Chondrocyte (in vitro differentiated cells): Measurements from ENCODE around the gene FLACC1. TPM values are rescaled to one million over a fixed set of nuclear protein-coding genes. Genes with fewer than 3 reads are reported as not detected.

Experiments used
- DNase-seq: peaks from one replicate; pipeline ENCODE4 v3.0.0; 2021; ENCODE audit warnings: mixed read lengths, low spot score
- H3K27ac Mint-ChIP-seq: one replicate; pipeline ENCODE4 v1.8.0; 2021; ENCODE audit warnings: mild to moderate bottlenecking, moderate library complexity, mixed read lengths; ENCODE audit not compliant: unreplicated experiment
- H3K27me3 Mint-ChIP-seq: 2 replicates; pipeline ENCODE4 v1.8.0; 2021; ENCODE audit warnings: low read depth, mixed read lengths
- H3K36me3 Mint-ChIP-seq: 2 replicates; pipeline ENCODE4 v1.8.0; 2021; ENCODE audit warnings: low read depth, mixed read lengths
- H3K4me1 Mint-ChIP-seq: 2 replicates; pipeline ENCODE4 v1.8.0; 2021; ENCODE audit warnings: low read depth, mild to moderate bottlenecking, mixed read lengths
- H3K4me3 Mint-ChIP-seq: one replicate; pipeline ENCODE4 v1.8.0; 2021; ENCODE audit warnings: mild to moderate bottlenecking, moderate library complexity, mixed read lengths; ENCODE audit not compliant: unreplicated experiment
- H3K9me3 Mint-ChIP-seq: 2 replicates; pipeline ENCODE4 v1.8.0; 2021; ENCODE audit warnings: low read depth, mixed read lengths
- CTCF ChIP-seq: fragments of 200-600 bp; sonication (generic); IDR thresholded peaks from 2 replicates; pipeline ENCODE4 v1.5.0; 2021; ENCODE audit warnings: antibody characterized with exemption, mild to moderate bottlenecking, moderate library complexity
- total RNA-seq: library from RNA; stranded (reverse); gene quantifications from 3 replicates; pipeline ENCODE4 v1.2.1, GENCODE V29; 2021

FLACC1 gene
- total RNA-seq, 1 donor from 2014 or later, result 1.4 TPM

GRCh38 chr2:201349601-201350000, 7.5 kb downstream of the FLACC1 start:
- Mint-ChIP-seq H3K27ac (no peak overlapping the region), H3K36me3 (peaks cover 9% of the 10 kb centered on the region), H3K27me3 (no peaks in the 10 kb centered on the region), H3K9me3 (no peaks in the 10 kb centered on the region), H3K4me3 (no peak overlapping the region), H3K4me1 (peaks cover 8% of the 10 kb centered on the region)
- no peak for TF ChIP-seq CTCF
- no peak for DNase-seq

- DNase-seq, result no peak
- H3K27ac Mint-ChIP-seq, result no peak overlapping the region
- peaks cover 8% of the 10 kb centered on the region for H3K4me1 Mint-ChIP-seq
- no peak for TF ChIP-seq CTCF
- H3K36me3 Mint-ChIP-seq, result peaks cover 7% of the 10 kb centered on the region
- H3K27me3 Mint-ChIP-seq, result no peaks in the 10 kb centered on the region
- no peaks in the 10 kb centered on the region for H3K9me3 Mint-ChIP-seq
- H3K4me3 Mint-ChIP-seq, result no peak overlapping the region
Measured at GRCh38 chr2:201348758-201349157, 8.4 kb downstream of the FLACC1 start.

- Mint-ChIP-seq H3K27me3 (no peaks in the 10 kb centered on the region), H3K4me3 (no peak overlapping the region), H3K36me3 (peaks cover 18% of the 10 kb centered on the region)
Measured at GRCh38 chr2:201347138-201347537, 10.0 kb downstream of the FLACC1 start.

GRCh38 chr2:201345625-201346213, 11.4 kb downstream of the FLACC1 start:
- H3K4me1 Mint-ChIP-seq, result no peaks in the 10 kb centered on the region
- no peak overlapping the region for H3K27ac Mint-ChIP-seq
- DNase-seq, result no peak
- peaks cover 3% of the 10 kb centered on the region for H3K9me3 Mint-ChIP-seq
- peaks cover 23% of the 10 kb centered on the region for H3K36me3 Mint-ChIP-seq
- no peaks in the 10 kb centered on the region for H3K27me3 Mint-ChIP-seq
- TF ChIP-seq CTCF, result no peak
- no peak overlapping the region for H3K4me3 Mint-ChIP-seq

More at GRCh38 chr2:201347138-201347537, 10.0 kb downstream of the FLACC1 start:
- no peak overlapping the region for H3K27ac Mint-ChIP-seq
- no peaks in the 10 kb centered on the region for H3K4me1 Mint-ChIP-seq
- no peak for DNase-seq
- H3K9me3 Mint-ChIP-seq, result no peaks in the 10 kb centered on the region
- TF ChIP-seq CTCF, result no peak

- no peak for DNase-seq
- H3K4me3 Mint-ChIP-seq, result no peak overlapping the region
- H3K27ac Mint-ChIP-seq, result no peak overlapping the region
- H3K4me1 Mint-ChIP-seq, result no peaks in the 10 kb centered on the region
- peaks cover 5% of the 10 kb centered on the region for H3K9me3 Mint-ChIP-seq
- no peak for TF ChIP-seq CTCF
- peaks cover 26% of the 10 kb centered on the region for H3K36me3 Mint-ChIP-seq
- no peaks in the 10 kb centered on the region for H3K27me3 Mint-ChIP-seq
Measured at GRCh38 chr2:201344663-201345366, 12.3 kb downstream of the FLACC1 start.
